HG02571 (cell line): ENCODE data around the gene DHRS7C.

Experiments used
- ATAC-seq: cut with Tn5 transposase; IDR thresholded peaks from one replicate; pipeline ENCODE4 v1.9.1; 2021; ENCODE audit warnings: mild to moderate bottlenecking, moderate library complexity; ENCODE audit not compliant: unreplicated experiment

DHRS7C gene

GRCh38 chr17:9790889-9791876, at the start of gene DHRS7C:
DHRS7C (minus strand) TSS chr17:9791592; CDS start chr17:9791284, 308 bp downstream.
- ATAC-seq, result no peak

- no peak for ATAC-seq
Observed at GRCh38 chr17:9839433-9839832, 48.0 kb upstream of the DHRS7C start.

- ATAC-seq, result no peak
Observed at GRCh38 chr17:9837551-9838471, 46.4 kb upstream of the DHRS7C start.

GRCh38 chr17:9833922-9834321, 42.5 kb upstream of the DHRS7C start:
- no peak for ATAC-seq

- ATAC-seq, result no peak
Observed at GRCh38 chr17:9830711-9831110, 39.3 kb upstream of the DHRS7C start.

GRCh38 chr17:9829343-9829742, 38.0 kb upstream of the DHRS7C start:
- no peak for ATAC-seq

- no peak for ATAC-seq
Observed at GRCh38 chr17:9828296-9829295, 37.2 kb upstream of the DHRS7C start.

GRCh38 chr17:9825641-9826150, 34.3 kb upstream of the DHRS7C start, which contains the start of gene GLP2R:
GLP2R (plus strand) TSS chr17:9825924; CDS start chr17:9826064, 140 bp downstream.
- ATAC-seq, result no peak

- ATAC-seq, result no peak
Observed at GRCh38 chr17:9824797-9825338, 33.5 kb upstream of the DHRS7C start.

GRCh38 chr17:9824094-9824493, 32.7 kb upstream of the DHRS7C start:
- ATAC-seq, result no peak

- no peak for ATAC-seq
Observed at GRCh38 chr17:9821921-9822320, 30.5 kb upstream of the DHRS7C start, which contains the start of gene GSG1L2. GSG1L2 (minus strand) TSS chr17:9822079; CDS start chr17:9822071, 8 bp downstream.

- no peak for ATAC-seq
Observed at GRCh38 chr17:9820448-9820847, 29.1 kb upstream of the DHRS7C start.

- no peak for ATAC-seq
Observed at GRCh38 chr17:9818760-9819159, 27.4 kb upstream of the DHRS7C start.

- no peak for ATAC-seq
Observed at GRCh38 chr17:9817086-9817485, 25.7 kb upstream of the DHRS7C start.

GRCh38 chr17:9816472-9816871, 25.1 kb upstream of the DHRS7C start:
- no peak for ATAC-seq

GRCh38 chr17:9814337-9814945, 23.0 kb upstream of the DHRS7C start:
- ATAC-seq, result no peak

- no peak for ATAC-seq
Observed at GRCh38 chr17:9813166-9813565, 21.8 kb upstream of the DHRS7C start.

GRCh38 chr17:9811537-9811936, 20.1 kb upstream of the DHRS7C start:
- no peak for ATAC-seq

GRCh38 chr17:9811086-9811485, 19.7 kb upstream of the DHRS7C start:
- ATAC-seq, result no peak
